HAP-1 (cell line): ENCODE measurements around the gene NAB2.
"Not testable (repeated sequence)": the region's sequence is repeated elsewhere in the genome, so short reads cannot be mapped to it uniquely, and the experiment has no call there.

Experiments
- DNase-seq, 2 experiments: peaks; one replicate each; pipeline ENCODE4 v3.0.0-alpha.2; 2016 to 2020; ENCODE audit warnings: low spot score in 2 of 2
- H3K27me3 ChIP-seq: fragments of 250-450 bp; sonication (Bioruptor Pico); 2 replicates; pipeline ENCODE4 v1.5.1; 2020; ENCODE audit warnings: low read depth, mild to moderate bottlenecking, moderate library complexity
- H3K36me3 ChIP-seq: fragments of 250-450 bp; sonication (Bioruptor Pico); replicated peaks from 2 replicates; pipeline ENCODE4 v1.5.1; 2020; ENCODE audit warnings: mild to moderate bottlenecking
- H3K4me1 ChIP-seq: fragments of 250-450 bp; sonication (Bioruptor Pico); 2 replicates; pipeline ENCODE4 v1.5.1; 2020; ENCODE audit warnings: mild to moderate bottlenecking
- H3K4me3 ChIP-seq: fragments of 250-450 bp; sonication (Bioruptor Pico); 2 replicates; pipeline ENCODE4 v1.5.1; 2020; ENCODE audit warnings: mild to moderate bottlenecking, moderate library complexity
- H3K9me3 ChIP-seq: fragments of 250-450 bp; sonication (Bioruptor Pico); 2 replicates; pipeline ENCODE4 v1.5.1; 2020; ENCODE audit warnings: mild to moderate bottlenecking, moderate library complexity
- in situ Hi-C: fragments of 300-500 bp; cut with MboI; formaldehyde crosslinking; loops from 3 replicates; pipeline ENCODE4 v1.14.3; 2020; ENCODE audit warnings: low sequenced_read_pairs, inconsistent platforms, mixed read lengths

The NAB2 gene

GRCh38 chr12:57119294-57120085, 30.6 kb downstream of the NAB2 start:
- Histone ChIP-seq H3K4me1 (no peaks in the 10 kb centered on the region), H3K36me3 (no peaks in the 10 kb centered on the region), H3K4me3 (no peak overlapping the region), H3K27me3 (peaks cover 2% of the 10 kb centered on the region; the same call in 1 of the 2 replicates), H3K9me3 (no peaks in the 10 kb centered on the region)
- in situ Hi-C loops = loop anchor here (10.0 kb wide), 1 partner anchor 355 kb away; the partner anchor contains the start of gene HSD17B6
- no peak for DNase-seq

DNA sequence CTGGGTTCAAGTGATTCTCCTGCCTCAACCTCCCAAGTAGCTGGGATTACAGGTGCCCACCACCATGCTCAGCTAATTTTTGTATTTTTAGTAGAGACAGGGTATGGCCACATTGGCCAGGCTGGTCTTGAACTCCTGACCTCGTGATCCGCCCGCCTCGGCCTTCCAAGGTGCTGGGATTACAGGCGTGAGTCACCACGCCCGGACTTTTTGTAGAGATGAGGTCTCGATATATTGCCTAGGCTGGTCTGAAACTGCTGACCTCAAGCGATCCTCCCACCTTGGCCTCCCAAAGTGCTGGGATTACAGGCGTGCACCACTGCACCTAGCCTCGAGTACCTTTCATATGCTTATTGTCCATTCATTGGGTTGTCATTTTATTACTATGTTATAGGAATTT, 31.8 kb downstream of the NAB2 start:
- DNase-seq, in situ Hi-C loops, H3K4me3 ChIP-seq, H3K4me1 ChIP-seq, H3K9me3 ChIP-seq, H3K36me3 ChIP-seq, H3K27me3 ChIP-seq: not testable (repeated sequence)

DNA sequence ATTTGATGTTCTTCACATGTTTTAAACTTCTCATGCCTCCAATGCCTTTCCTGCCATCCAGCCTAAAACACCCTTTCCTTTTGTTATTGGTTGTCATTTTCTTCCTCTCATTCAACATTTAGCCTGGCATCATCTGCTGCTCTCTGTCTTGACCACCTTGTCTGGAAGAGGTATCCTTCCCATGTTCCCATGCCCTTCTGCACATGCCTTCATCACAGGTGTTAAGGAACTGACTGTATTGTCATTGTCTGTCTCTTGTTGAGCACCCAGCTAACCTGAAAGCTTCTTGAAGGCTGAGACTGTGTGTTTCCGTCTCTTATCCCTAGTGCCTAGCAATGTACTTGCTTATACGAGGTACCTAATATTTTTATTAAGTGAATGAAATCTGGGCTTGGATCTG, 34.9 kb downstream of the NAB2 start:
- H3K4me3 ChIP-seq = no peak overlapping the region
- DNase-seq = no peak
- H3K27me3 ChIP-seq = no peaks in the 10 kb centered on the region
- H3K36me3 ChIP-seq = no peaks in the 10 kb centered on the region
- H3K9me3 ChIP-seq = no peaks in the 10 kb centered on the region
- H3K4me1 ChIP-seq = peaks cover 7% of the 10 kb centered on the region
- in situ Hi-C loops = no loop called here

DNA sequence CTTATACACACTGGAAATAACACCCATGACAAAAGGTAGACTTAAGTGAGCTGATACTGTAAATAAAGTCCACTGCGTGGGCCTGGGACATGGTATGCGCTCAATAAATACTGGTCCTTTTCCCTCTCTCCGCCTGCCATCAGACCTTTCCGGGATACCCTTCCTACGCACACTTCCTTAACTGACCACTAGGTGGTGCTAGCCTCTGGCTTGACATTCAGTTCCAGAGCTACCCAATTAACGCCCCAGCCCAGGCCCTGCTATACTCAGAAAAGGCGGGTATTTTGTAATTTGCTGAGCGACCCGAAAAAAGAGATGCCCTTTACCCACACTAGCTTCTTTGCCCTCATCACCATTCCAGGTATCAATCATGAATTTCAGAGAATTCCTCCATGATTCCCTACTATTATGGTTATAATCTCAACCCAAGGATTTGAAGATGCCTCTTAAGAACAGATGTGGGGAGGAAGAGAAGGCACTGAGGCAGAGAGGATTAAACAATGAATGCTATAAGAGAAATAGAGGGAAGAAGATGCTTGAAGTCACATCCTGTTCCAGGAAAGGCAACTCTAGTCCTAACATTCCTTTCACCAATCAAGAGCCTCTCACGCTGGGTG, 35.5 kb downstream of the NAB2 start:
- in situ Hi-C loops = no loop called here
- Histone ChIP-seq H3K36me3 (no peaks in the 10 kb centered on the region), H3K27me3 (no peaks in the 10 kb centered on the region), H3K9me3 (no peaks in the 10 kb centered on the region), H3K4me3 (no peak overlapping the region), H3K4me1 (peaks cover 7% of the 10 kb centered on the region)
- peak; percentile 70 to 87 for DNase-seq

GRCh38 chr12:57126061-57126460, 37.1 kb downstream of the NAB2 start:
- no peak overlapping the region for H3K4me3 ChIP-seq
- H3K9me3 ChIP-seq = no peaks in the 10 kb centered on the region
- in situ Hi-C loops = no loop called here
- no peaks in the 10 kb centered on the region for H3K27me3 ChIP-seq
- peaks cover 10% of the 10 kb centered on the region for H3K4me1 ChIP-seq
- no peak for DNase-seq
- H3K36me3 ChIP-seq = no peaks in the 10 kb centered on the region

GRCh38 chr12:57126561-57126960, 37.6 kb downstream of the NAB2 start:
- Histone ChIP-seq H3K36me3 (no peaks in the 10 kb centered on the region), H3K4me1 (peaks cover 10% of the 10 kb centered on the region), H3K27me3 (no peaks in the 10 kb centered on the region), H3K4me3 (no peak overlapping the region), H3K9me3 (no peaks in the 10 kb centered on the region)
- in situ Hi-C loops = no loop called here
- DNase-seq = no peak

DNA sequence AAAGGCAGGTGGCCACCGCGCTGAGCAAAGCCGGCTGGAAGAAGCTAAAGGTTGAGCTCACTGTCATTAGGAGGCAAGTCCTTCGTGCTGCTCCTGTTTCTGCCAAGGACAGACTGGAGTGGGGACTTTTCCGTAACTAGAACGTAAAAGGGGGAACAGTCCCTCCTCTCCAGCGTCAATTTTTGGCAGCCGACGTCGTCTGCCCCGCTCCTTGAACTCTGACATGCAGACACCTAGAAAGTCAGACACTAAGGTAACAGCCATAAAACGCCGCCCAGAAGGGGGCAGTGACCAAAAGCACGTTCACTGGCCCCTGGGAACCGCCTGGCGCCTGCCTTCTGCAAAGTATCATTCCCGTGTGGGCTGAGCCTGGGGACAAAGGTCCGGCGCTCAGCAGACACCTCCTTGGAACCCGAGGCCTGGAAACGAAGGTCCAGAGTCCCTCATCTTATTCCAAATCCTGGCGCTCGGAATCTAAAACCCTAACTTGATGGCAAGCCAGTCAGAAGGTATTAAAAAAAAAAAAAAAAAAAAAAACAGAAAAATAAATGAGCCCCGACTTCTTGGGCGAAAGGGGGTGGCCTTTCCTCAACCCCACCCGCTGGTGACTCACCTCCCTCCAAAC, 38.3 kb downstream of the NAB2 start:
- in situ Hi-C loops = no loop called here
- Histone ChIP-seq H3K4me1 (peaks cover 10% of the 10 kb centered on the region), H3K4me3 (peak overlapping the region; percentile 82), H3K36me3 (no peaks in the 10 kb centered on the region), H3K9me3 (no peaks in the 10 kb centered on the region), H3K27me3 (no peaks in the 10 kb centered on the region)
- peak; percentile 50 to 82 for DNase-seq

- peak; percentile 88 to 89 for DNase-seq
- H3K4me1 ChIP-seq = peaks cover 10% of the 10 kb centered on the region
- peak within 1 kb of the TSS; percentile 82 for H3K4me3 ChIP-seq
- H3K9me3 ChIP-seq = no peaks in the 10 kb centered on the region
- in situ Hi-C loops = no loop called here
- no peaks in the 10 kb centered on the region for H3K36me3 ChIP-seq
- H3K27me3 ChIP-seq = no peaks in the 10 kb centered on the region
Measured at GRCh38 chr12:57127726-57128518, 39.0 kb downstream of the NAB2 start, which contains the start of gene LRP1. TSS of gene LRP1 (plus strand) at chr12:57128483. CDS start at chr12:57128965, 482 bp downstream.

GRCh38 chr12:57128519-57129247, 39.8 kb downstream of the NAB2 start:
- in situ Hi-C loops = no loop called here
- Histone ChIP-seq H3K36me3 (no peaks in the 10 kb centered on the region), H3K4me3 (peak overlapping the region; percentile 82), H3K9me3 (no peaks in the 10 kb centered on the region), H3K27me3 (no peaks in the 10 kb centered on the region), H3K4me1 (peaks cover 10% of the 10 kb centered on the region)
- peak in 1 of 2 experiments; percentile 39 for DNase-seq

GRCh38 chr12:57129321-57129842, 40.5 kb downstream of the NAB2 start:
- in situ Hi-C loops = no loop called here
- DNase-seq = no peak
- H3K4me3 ChIP-seq = peak overlapping the region; percentile 82

DNA sequence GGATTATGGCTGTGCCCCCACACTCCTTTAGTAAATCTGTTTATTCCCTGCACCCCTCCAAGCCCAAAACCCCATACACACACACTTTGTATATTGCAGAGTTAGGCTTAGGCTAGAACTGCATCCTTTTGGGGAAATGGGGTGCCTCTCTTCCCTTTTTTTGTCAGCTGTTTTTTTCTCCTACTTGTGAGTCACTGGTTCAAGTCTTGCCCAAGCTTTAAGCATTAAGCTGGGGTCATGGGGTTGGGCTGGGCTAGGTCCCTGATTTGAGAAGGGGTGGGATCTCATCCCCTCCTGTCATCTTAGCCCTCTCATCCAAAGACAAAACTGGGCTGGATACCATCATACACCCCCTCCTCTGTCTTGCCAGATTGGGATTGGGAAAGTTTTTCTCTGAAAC, 41.0 kb downstream of the NAB2 start:
- no peak for DNase-seq

More at GRCh38 chr12:57129321-57129842, 40.5 kb downstream of the NAB2 start:
- Histone ChIP-seq H3K27me3 (no peaks in the 10 kb centered on the region), H3K4me1 (peaks cover 10% of the 10 kb centered on the region), H3K9me3 (no peaks in the 10 kb centered on the region), H3K36me3 (no peaks in the 10 kb centered on the region)

DNA sequence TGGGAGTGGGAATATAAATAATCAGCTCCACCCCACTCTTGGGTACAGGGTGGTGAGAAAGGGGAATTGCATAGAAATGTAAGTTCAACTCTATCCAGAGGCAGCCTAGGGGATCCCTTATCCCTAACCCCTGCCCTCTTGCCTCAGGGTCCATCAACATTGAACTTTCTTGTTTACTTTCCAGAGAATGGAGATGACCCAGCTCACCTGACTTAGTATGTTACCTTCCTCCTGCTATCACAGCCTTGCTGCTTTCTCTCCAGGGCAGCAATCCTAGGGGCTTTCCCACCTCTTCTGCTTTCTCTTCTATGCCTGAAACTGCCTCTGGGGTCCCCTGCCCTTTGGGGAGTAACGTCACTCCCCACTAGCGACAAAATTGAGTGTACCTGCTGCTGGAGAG, 42.0 kb downstream of the NAB2 start:
- H3K27me3 ChIP-seq = no peaks in the 10 kb centered on the region
- no peak overlapping the region for H3K4me3 ChIP-seq
- no peaks in the 10 kb centered on the region for H3K36me3 ChIP-seq
- no peak for DNase-seq
- in situ Hi-C loops = loop anchor here (5.0 kb wide), 1 partner anchor 51 kb away; no protein-coding TSS in a partner anchor
- H3K9me3 ChIP-seq = no peaks in the 10 kb centered on the region
- H3K4me1 ChIP-seq = peaks cover 10% of the 10 kb centered on the region

More for the DNA sequence above, 41.0 kb downstream of the NAB2 start:
- Histone ChIP-seq H3K4me1 (peaks cover 10% of the 10 kb centered on the region), H3K36me3 (no peaks in the 10 kb centered on the region), H3K9me3 (no peaks in the 10 kb centered on the region), H3K4me3 (peak overlapping the region; percentile 82), H3K27me3 (no peaks in the 10 kb centered on the region)
- in situ Hi-C loops = loop anchor here (5.0 kb wide), 1 partner anchor 52 kb away; no protein-coding TSS in a partner anchor
